Neural progenitor cell (in vitro differentiated cells): ENCODE measurements around the gene CPT1A.

ENCODE experiments used
- CTCF ChIP-seq: fragments of 200-600 bp; sonication (generic); IDR thresholded peaks from 2 replicates; pipeline ENCODE4 v1.5.1; 2017; ENCODE audit warnings: antibody characterized with exemption, mild to moderate bottlenecking
- EZH2 ChIP-seq: fragments of 200-600 bp; sonication (generic); IDR thresholded peaks from 2 replicates; pipeline ENCODE4 v1.6.1; 2017; ENCODE audit warnings: antibody characterized with exemption, mild to moderate bottlenecking, moderate library complexity
- EZH2phosphoT487 ChIP-seq: fragments of 200-600 bp; sonication (generic); IDR thresholded peaks from 2 replicates; pipeline ENCODE4 v1.6.1; 2017; ENCODE audit warnings: antibody characterized with exemption

- TF ChIP-seq CTCF, result no peak
- no peak for TF ChIP-seq EZH2
- no peak for TF ChIP-seq EZH2phosphoT487
Measured at GRCh38 chr11:68735125-68735524, 106.6 kb downstream of the CPT1A start.
